Caco-2 (cell line): ENCODE measurements around the gene TET3. TPM values are rescaled to one million over a fixed set of nuclear protein-coding genes. Genes with fewer than 3 reads are reported as not detected.

Experiments
- BruUV-seq: library from RNA; stranded (reverse); fragments of 400-500 nt; replicated peaks from 2 replicates; lab custom pipeline; 2021; lab: Mats Ljungman, UMichigan
- CTCF ChIA-PET: fragments of 300-600 bp; sonication (Branson Sonifier 250); formaldehyde crosslinking; loops from one replicate; lab custom pipeline; 2022; ENCODE audit warnings: antibody characterized with exemption; lab: Charles Lee
- POLR2A ChIA-PET: fragments of 300-600 bp; sonication (Branson Sonifier 250); formaldehyde crosslinking; loops from one replicate; lab custom pipeline; 2022; ENCODE audit warnings: antibody characterized with exemption; lab: Charles Lee
- DNase-seq, 2 experiments: peaks; one replicate each; pipeline versions ENCODE4 v3.0.0 to v3.0.0-alpha.2; 2020 to 2022
- H3K27me3 ChIP-seq: replicated peaks from 2 replicates; pipeline ENCODE4 v1.6.0; 2011; ENCODE audit warnings: low read length; ENCODE audit not compliant: control insufficient read depth, insufficient read depth
- H3K36me3 ChIP-seq: 2 replicates; pipeline ENCODE4 v1.5.1; 2011; ENCODE audit warnings: low read length; ENCODE audit not compliant: control insufficient read depth, insufficient read depth
- H3K4me1 ChIP-seq: fragments of 250-450 bp; sonication (Bioruptor Pico); 2 replicates; pipeline ENCODE4 v1.5.1; 2020; ENCODE audit warnings: mild to moderate bottlenecking
- H3K4me3 ChIP-seq: 2 replicates; pipeline ENCODE4 v1.5.1; 2011; ENCODE audit warnings: low read depth, mild to moderate bottlenecking, control low read depth, low read length
- H3K9me3 ChIP-seq: fragments of 250-450 bp; sonication (Bioruptor Pico); 2 replicates; pipeline ENCODE4 v1.5.1; 2020; ENCODE audit warnings: mild to moderate bottlenecking, moderate library complexity
- H3K27ac Mint-ChIP-seq: one replicate; pipeline ENCODE4 v1.8.0; 2022; ENCODE audit warnings: mixed read lengths; ENCODE audit not compliant: unreplicated experiment
- H3K27me3 Mint-ChIP-seq: one replicate; pipeline ENCODE4 v1.8.0; 2022; ENCODE audit warnings: mixed read lengths; ENCODE audit not compliant: insufficient read depth, unreplicated experiment
- H3K36me3 Mint-ChIP-seq: one replicate; pipeline ENCODE4 v1.8.0; 2022; ENCODE audit warnings: mild to moderate bottlenecking, mixed read lengths; ENCODE audit not compliant: insufficient read depth, unreplicated experiment
- H3K4me1 Mint-ChIP-seq: one replicate; pipeline ENCODE4 v1.8.0; 2022; ENCODE audit warnings: low read depth, mixed read lengths; ENCODE audit not compliant: unreplicated experiment
- H3K4me3 Mint-ChIP-seq: one replicate; pipeline ENCODE4 v1.8.0; 2022; ENCODE audit warnings: mild to moderate bottlenecking, moderate library complexity, mixed read lengths; ENCODE audit not compliant: unreplicated experiment
- H3K9me3 Mint-ChIP-seq: one replicate; pipeline ENCODE4 v1.8.0; 2022; ENCODE audit warnings: mixed read lengths; ENCODE audit not compliant: unreplicated experiment
- CTCF ChIP-seq, 2 experiments: fragments of 200-600 bp in 1 of 2; IDR thresholded peaks; 1 replicate in 1 of 2; 2 replicates in 1 of 2; pipeline versions ENCODE4 v1.5.1 to v1.8.0; 2011 to 2022; ENCODE audit warnings: antibody characterized with exemption in 1 of 2, control low read depth in 1 of 2, inconsistent platforms in 1 of 2, low read depth in 1 of 2, low read length in 1 of 2, mild to moderate bottlenecking in 1 of 2, moderate library complexity in 1 of 2; ENCODE audit not compliant: insufficient read depth in 1 of 2, severe bottlenecking in 1 of 2, unreplicated experiment in 1 of 2
- intact Hi-C: fragments of 100-400 bp; cut with micrococcal nuclease; formaldehyde crosslinking; loops from one replicate; pipeline ENCODE4 v1.10.0; 2022; ENCODE audit not compliant: unreplicated experiment
- total RNA-seq: library from RNA; stranded (reverse); gene quantifications from 2 replicates; pipeline ENCODE4 v1.2.3, GENCODE V29; 2022

Gene TET3
- total RNA-seq, 1 experiment from 2014 or later = 27.5 TPM

DNA sequence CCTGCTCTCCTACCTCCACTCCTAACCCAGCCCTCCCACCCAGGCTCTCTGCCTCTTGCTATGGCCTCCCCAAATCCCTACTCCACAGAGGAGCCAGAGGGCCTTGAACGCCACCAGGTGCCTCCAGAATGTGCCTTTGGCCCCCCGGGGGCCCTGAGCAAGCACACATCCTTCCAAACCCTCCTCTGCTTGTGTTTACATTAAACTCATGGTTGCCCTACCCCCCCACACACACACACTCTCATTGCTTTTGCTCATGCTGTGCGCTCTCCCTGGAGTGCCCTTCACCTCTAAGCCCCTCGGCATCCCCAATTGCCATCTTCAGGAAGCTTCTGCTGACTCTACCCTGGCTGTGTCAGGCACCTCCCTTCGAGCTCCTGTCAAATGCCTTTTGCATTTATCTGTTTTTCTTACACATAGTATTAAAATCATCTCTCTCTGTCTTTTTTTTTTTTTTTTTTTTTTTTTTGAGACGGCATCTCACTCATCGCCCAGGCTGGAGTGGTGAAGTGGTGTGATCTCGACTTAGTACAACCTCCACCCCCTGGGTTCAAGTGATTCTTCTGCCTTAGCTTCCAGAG is 16.3 kb upstream of the TET3 start:
- H3K27ac Mint-ChIP-seq = no peak overlapping the region
- intact Hi-C loops = no loop called here
- peaks cover 3% of the 10 kb centered on the region for H3K27me3 Mint-ChIP-seq
- H3K36me3 ChIP-seq = no peaks in the 10 kb centered on the region
- no peak overlapping the region for H3K4me3 ChIP-seq
- H3K9me3 Mint-ChIP-seq = no peaks in the 10 kb centered on the region
- POLR2A ChIA-PET = interaction anchor here (0.6 kb wide), 1 partner anchor 157 kb away, joined by 3 read pairs; no protein-coding TSS in a partner anchor
- H3K4me1 ChIP-seq = peaks cover 5% of the 10 kb centered on the region; the same call in 1 of the 2 replicates
- no peaks in the 10 kb centered on the region for H3K36me3 Mint-ChIP-seq
- no peak for DNase-seq
- no peaks in the 10 kb centered on the region for H3K4me1 Mint-ChIP-seq
- no peak overlapping the region for H3K4me3 Mint-ChIP-seq
- BruUV-seq = no TSS peak
- CTCF ChIA-PET = no interaction called here
- no peaks in the 10 kb centered on the region; the same call in none of the 2 replicates for H3K27me3 ChIP-seq
- no peaks in the 10 kb centered on the region for H3K9me3 ChIP-seq
- TF ChIP-seq CTCF (IDR thresholded peaks at IDR 0.05; ENCODE audit: insufficient read depth in 1 of 2, low read depth in 1 of 2, low read length in 1 of 2, severe bottlenecking in 1 of 2, unreplicated experiment in 1 of 2) = no peak

DNA sequence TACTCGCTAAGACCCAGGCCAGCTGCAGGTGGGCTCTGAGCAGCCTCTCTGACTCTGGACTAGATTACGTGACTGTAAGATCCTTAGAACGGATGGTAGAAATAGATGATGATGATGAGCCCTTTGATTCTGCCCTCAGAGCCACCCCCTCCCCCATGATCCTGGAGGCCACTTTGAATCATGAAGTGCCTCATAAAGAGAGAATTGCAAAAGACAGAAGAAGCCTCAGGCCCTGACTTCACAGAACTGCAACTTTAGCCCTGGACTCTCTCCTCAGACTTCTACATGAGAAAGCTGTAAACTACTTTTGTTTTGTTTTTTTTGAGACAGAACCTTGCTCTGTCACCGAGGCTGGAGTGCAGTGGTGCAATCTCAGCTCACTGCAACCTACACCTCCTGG is 15.4 kb upstream of the TET3 start:
- no peak for TF ChIP-seq CTCF (IDR thresholded peaks at IDR 0.05; ENCODE audit: insufficient read depth in 1 of 2, low read depth in 1 of 2, low read length in 1 of 2, severe bottlenecking in 1 of 2, unreplicated experiment in 1 of 2)
- no peaks in the 10 kb centered on the region for H3K9me3 ChIP-seq
- H3K27ac Mint-ChIP-seq = no peak overlapping the region
- peaks cover 3% of the 10 kb centered on the region for H3K27me3 Mint-ChIP-seq
- no peaks in the 10 kb centered on the region for H3K4me1 Mint-ChIP-seq
- intact Hi-C loops = no loop called here
- H3K9me3 Mint-ChIP-seq = no peaks in the 10 kb centered on the region
- no peaks in the 10 kb centered on the region for H3K36me3 ChIP-seq
- no peaks in the 10 kb centered on the region; the same call in none of the 2 replicates for H3K27me3 ChIP-seq
- H3K4me1 ChIP-seq = no peaks in the 10 kb centered on the region
- CTCF ChIA-PET = no interaction called here
- H3K4me3 Mint-ChIP-seq = no peak overlapping the region
- BruUV-seq = no TSS peak
- no peak overlapping the region for H3K4me3 ChIP-seq
- POLR2A ChIA-PET = interaction anchor here (0.5 kb wide), 1 partner anchor 221 kb away, joined by 13 read pairs; no protein-coding TSS in a partner anchor
- no peaks in the 10 kb centered on the region for H3K36me3 Mint-ChIP-seq
- no peak for DNase-seq

DNA sequence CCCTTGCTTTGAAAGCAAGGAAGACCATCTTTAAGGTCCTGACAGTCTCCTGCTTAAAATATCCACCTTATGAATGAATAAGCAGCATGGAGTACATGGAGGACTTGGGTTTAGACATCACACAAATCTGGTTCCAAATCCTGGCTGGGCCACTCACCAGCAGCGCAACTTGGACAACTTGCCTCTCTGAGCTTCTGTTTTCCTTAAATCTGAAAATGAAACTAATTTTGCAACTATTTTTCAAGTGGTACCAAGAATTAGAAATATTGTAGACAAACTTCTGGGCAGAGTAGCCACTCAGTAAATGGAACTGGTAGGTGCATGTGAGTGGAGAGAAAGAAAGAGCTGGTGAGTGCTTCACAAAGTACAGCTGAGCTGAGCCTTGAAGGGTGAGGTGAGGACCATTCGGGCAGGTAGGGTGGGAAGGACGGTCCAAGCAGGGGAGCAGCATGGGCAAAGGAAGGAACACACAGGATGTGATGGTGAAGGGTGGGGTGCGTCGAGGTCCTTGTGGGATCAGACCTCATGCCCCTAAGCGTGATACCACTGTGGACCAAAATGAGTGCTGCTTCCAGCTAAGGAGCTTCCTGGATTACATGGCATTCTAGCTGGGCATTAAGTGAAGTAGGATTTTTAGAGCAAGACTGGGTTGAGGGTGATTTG is 14.4 kb upstream of the TET3 start:
- H3K27ac Mint-ChIP-seq = no peak overlapping the region
- H3K4me1 Mint-ChIP-seq = no peaks in the 10 kb centered on the region
- Histone ChIP-seq H3K9me3 (no peaks in the 10 kb centered on the region), H3K36me3 (no peaks in the 10 kb centered on the region), H3K4me3 (no peak overlapping the region), H3K27me3 (no peaks in the 10 kb centered on the region; the same call in none of the 2 replicates), H3K4me1 (no peaks in the 10 kb centered on the region)
- H3K27me3 Mint-ChIP-seq = peaks cover 6% of the 10 kb centered on the region
- no peak for TF ChIP-seq CTCF (IDR thresholded peaks at IDR 0.05; ENCODE audit: insufficient read depth in 1 of 2, low read depth in 1 of 2, low read length in 1 of 2, severe bottlenecking in 1 of 2, unreplicated experiment in 1 of 2)
- ChIA-PET POLR2A (interaction anchor here (0.5 to 0.6 kb wide), 2 partner anchors 13 to 222 kb away, joined by 3 to 13 read pairs; no protein-coding TSS in a partner anchor), CTCF (no interaction called here)
- H3K4me3 Mint-ChIP-seq = no peak overlapping the region
- H3K9me3 Mint-ChIP-seq = no peaks in the 10 kb centered on the region
- no peaks in the 10 kb centered on the region for H3K36me3 Mint-ChIP-seq
- BruUV-seq = no TSS peak
- DNase-seq = no peak
- intact Hi-C loops = no loop called here
